ENCODE measurements around the gene TMPRSS13. TPM values are rescaled to one million over a fixed set of nuclear protein-coding genes. Genes with fewer than 3 reads are reported as not detected.
"Not testable (repeated sequence)": the region's sequence is repeated elsewhere in the genome, so short reads cannot be mapped to it uniquely, and the experiment has no call there.

TMPRSS13 gene
- polyA plus RNA-seq, 3 donors = 0.17 to 2.4 (median 0.37) TPM

DNA sequence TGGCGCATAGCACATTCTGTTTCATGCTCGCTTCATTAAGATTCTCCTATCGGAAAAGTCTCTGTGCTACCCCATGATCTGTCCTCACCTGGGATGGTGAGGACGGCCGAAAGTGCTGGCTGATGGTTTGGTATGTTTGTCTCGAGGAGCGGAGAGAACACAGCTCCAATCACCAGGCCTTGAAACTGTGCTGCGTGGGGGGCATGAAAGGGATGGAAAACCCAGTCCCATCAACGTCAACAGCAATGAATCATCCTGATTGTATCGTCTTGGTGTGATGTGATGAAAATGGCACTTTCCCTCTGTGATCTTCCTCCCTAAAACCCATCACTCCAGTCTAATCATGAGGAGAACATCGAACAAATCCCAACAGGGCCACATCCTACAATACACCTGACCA is 61.1 kb downstream of the TMPRSS13 start:
- WGBS (ENCODE audit: insufficient coverage) = 78% methylated on average over 5 of the region's 11 CpGs

DNA sequence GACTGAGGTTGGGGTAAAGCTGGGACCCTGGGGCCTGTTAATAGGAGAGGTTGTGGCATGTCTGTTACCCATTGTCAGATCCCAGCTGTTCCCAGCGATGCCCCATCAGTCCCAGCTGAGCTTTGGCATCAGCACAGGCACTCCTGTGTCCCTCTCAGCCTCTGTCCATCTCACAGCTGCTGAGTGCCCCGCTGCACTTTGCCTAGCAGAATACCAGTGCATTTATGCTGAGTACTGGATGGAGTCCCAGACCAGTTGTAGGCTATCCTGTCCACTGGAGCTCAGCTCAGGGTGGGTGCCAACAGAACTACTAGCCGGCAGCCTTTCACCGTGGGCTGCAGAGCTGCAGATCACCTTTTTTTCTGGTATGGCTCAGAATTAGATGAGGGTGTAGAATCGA is 62.7 kb downstream of the TMPRSS13 start:
- Histone ChIP-seq H3K4me1 (ENCODE audit: control insufficient read depth in 1 of 2, insufficient read depth in 2 of 2, low read length in 2 of 2) (peaks cover 14 to 26% of the 10 kb centered on the region in 2 donors), H3K36me3 (replicated peaks in 1 of 2; ENCODE audit: control insufficient read depth in 1 of 2, insufficient read depth in 2 of 2, low read length in 2 of 2) (no peaks in the 10 kb centered on the region), H3K27me3 (ENCODE audit: control insufficient read depth in 2 of 2, insufficient read depth in 2 of 2, low read length in 2 of 2) (no peaks in the 10 kb centered on the region), H3K9ac (ENCODE audit: insufficient read depth, low read length, poor library complexity, severe bottlenecking) (no peak overlapping the region), H3K4me3 (replicated peaks in 1 of 3; ENCODE audit: low read depth in 2 of 3, low read length in 3 of 3) (no peak overlapping the region), H3K27ac (ENCODE audit: low read depth in 1 of 2, low read length in 2 of 2) (no peak overlapping the region), H3K4me2 (replicated peaks; ENCODE audit: extremely low read depth, low read length, poor library complexity, severe bottlenecking) (no peak overlapping the region), H3K9me3 (replicated peaks in 1 of 2; ENCODE audit: control insufficient read depth in 1 of 2, insufficient read depth in 1 of 2, low read length in 2 of 2) (no peaks in the 10 kb centered on the region), H2AFZ (ENCODE audit: insufficient read depth, low read depth, low read length, poor library complexity, severe bottlenecking) (no peak overlapping the region), H3K79me2 (ENCODE audit: insufficient read depth, low read length) (no peaks in the 10 kb centered on the region), H4K20me1 (ENCODE audit: insufficient read depth, low read length) (no peaks in the 10 kb centered on the region)
- DNase-seq = no peak
- TF ChIP-seq, protein P1, sequence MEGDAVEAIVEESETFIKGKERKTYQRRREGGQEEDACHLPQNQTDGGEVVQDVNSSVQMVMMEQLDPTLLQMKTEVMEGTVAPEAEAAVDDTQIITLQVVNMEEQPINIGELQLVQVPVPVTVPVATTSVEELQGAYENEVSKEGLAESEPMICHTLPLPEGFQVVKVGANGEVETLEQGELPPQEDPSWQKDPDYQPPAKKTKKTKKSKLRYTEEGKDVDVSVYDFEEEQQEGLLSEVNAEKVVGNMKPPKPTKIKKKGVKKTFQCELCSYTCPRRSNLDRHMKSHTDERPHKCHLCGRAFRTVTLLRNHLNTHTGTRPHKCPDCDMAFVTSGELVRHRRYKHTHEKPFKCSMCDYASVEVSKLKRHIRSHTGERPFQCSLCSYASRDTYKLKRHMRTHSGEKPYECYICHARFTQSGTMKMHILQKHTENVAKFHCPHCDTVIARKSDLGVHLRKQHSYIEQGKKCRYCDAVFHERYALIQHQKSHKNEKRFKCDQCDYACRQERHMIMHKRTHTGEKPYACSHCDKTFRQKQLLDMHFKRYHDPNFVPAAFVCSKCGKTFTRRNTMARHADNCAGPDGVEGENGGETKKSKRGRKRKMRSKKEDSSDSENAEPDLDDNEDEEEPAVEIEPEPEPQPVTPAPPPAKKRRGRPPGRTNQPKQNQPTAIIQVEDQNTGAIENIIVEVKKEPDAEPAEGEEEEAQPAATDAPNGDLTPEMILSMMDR (IDR thresholded peaks at IDR 0.05) = no peak
- 90% methylated on average over 2 of the region's 5 CpGs for WGBS (ENCODE audit: insufficient coverage)
- H3K9me3 Mint-ChIP-seq = peaks cover 0 to 3% (median 0%) of the 10 kb centered on the region in 7 donors
- H3K27me3 Mint-ChIP-seq (ENCODE audit: low read depth in 3 of 3) = peaks cover 1 to 5% (median 2%) of the 10 kb centered on the region in 3 donors
- H3K4me3 Mint-ChIP-seq = no peak overlapping the region
- no peak overlapping the region for H3K27ac Mint-ChIP-seq
- H3K36me3 Mint-ChIP-seq = no peaks in the 10 kb centered on the region
- H3K4me1 Mint-ChIP-seq = peaks cover 32% of the 10 kb centered on the region
- intact Hi-C loops (cut with micrococcal nuclease) = no loop called here

More for the DNA sequence above, 61.1 kb downstream of the TMPRSS13 start:
- Mint-ChIP-seq H3K27me3 (ENCODE audit: low read depth in 3 of 3) (peaks cover 2 to 5% (median 4%) of the 10 kb centered on the region in 3 donors), H3K36me3 (no peaks in the 10 kb centered on the region), H3K4me3 (no peak overlapping the region), H3K4me1 (peaks cover 33% of the 10 kb centered on the region), H3K27ac (no peak overlapping the region), H3K9me3 (peaks cover 0 to 3% (median 0%) of the 10 kb centered on the region in 7 donors)
- TF ChIP-seq, protein P1 (IDR thresholded peaks at IDR 0.05) = no peak
- no peak for DNase-seq
- Histone ChIP-seq H2AFZ (ENCODE audit: insufficient read depth, low read depth, low read length, poor library complexity, severe bottlenecking) (no peak overlapping the region), H3K27me3 (ENCODE audit: control insufficient read depth in 2 of 2, insufficient read depth in 2 of 2, low read length in 2 of 2) (no peaks in the 10 kb centered on the region), H3K4me1 (ENCODE audit: control insufficient read depth in 1 of 2, insufficient read depth in 2 of 2, low read length in 2 of 2) (peaks cover 15 to 23% of the 10 kb centered on the region in 2 donors), H4K20me1 (ENCODE audit: insufficient read depth, low read length) (no peaks in the 10 kb centered on the region), H3K4me2 (replicated peaks; ENCODE audit: extremely low read depth, low read length, poor library complexity, severe bottlenecking) (no peak overlapping the region), H3K9ac (ENCODE audit: insufficient read depth, low read length, poor library complexity, severe bottlenecking) (no peak overlapping the region), H3K36me3 (replicated peaks in 1 of 2; ENCODE audit: control insufficient read depth in 1 of 2, insufficient read depth in 2 of 2, low read length in 2 of 2) (no peaks in the 10 kb centered on the region), H3K27ac (ENCODE audit: low read depth in 1 of 2, low read length in 2 of 2) (no peak overlapping the region), H3K9me3 (replicated peaks in 1 of 2; ENCODE audit: control insufficient read depth in 1 of 2, insufficient read depth in 1 of 2, low read length in 2 of 2) (no peaks in the 10 kb centered on the region), H3K79me2 (ENCODE audit: insufficient read depth, low read length) (no peaks in the 10 kb centered on the region), H3K4me3 (replicated peaks in 1 of 3; ENCODE audit: low read depth in 2 of 3, low read length in 3 of 3) (no peak overlapping the region)
- intact Hi-C loops (cut with micrococcal nuclease) = no loop called here

DNA sequence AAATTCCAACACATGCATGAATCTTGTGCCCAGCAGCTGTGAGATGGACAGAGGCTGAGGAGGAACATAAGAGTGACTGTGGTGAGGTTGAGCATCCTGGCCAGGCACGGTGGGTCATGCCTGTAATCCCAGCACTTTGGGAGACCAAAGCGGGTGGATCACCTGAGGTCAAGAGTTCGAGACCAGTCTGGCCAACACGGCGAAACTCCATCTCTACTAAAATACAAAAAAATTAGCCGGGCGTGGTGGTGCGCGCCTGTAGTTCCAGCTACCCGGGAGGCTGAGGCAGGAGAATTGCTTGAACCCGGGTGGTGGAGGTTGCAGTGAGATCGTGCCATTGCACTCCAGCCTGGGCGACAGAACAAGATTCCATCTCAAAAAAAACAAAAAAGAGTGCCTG is 63.7 kb downstream of the TMPRSS13 start:
- H3K9ac ChIP-seq (ENCODE audit: insufficient read depth, low read length, poor library complexity, severe bottlenecking); H4K20me1 ChIP-seq (ENCODE audit: insufficient read depth, low read length); H2AFZ ChIP-seq (ENCODE audit: insufficient read depth, low read depth, low read length, poor library complexity, severe bottlenecking); H3K79me2 ChIP-seq (ENCODE audit: insufficient read depth, low read length); H3K27me3 ChIP-seq (ENCODE audit: control insufficient read depth in 2 of 2, insufficient read depth in 2 of 2, low read length in 2 of 2); H3K36me3 Mint-ChIP-seq; intact Hi-C loops (cut with micrococcal nuclease); H3K27ac Mint-ChIP-seq; DNase-seq; H3K4me2 ChIP-seq (replicated peaks; ENCODE audit: extremely low read depth, low read length, poor library complexity, severe bottlenecking); H3K9me3 Mint-ChIP-seq; H3K27ac ChIP-seq (ENCODE audit: low read depth in 1 of 2, low read length in 2 of 2); H3K27me3 Mint-ChIP-seq (ENCODE audit: low read depth in 3 of 3); H3K36me3 ChIP-seq (replicated peaks in 1 of 2; ENCODE audit: control insufficient read depth in 1 of 2, insufficient read depth in 2 of 2, low read length in 2 of 2); H3K4me3 Mint-ChIP-seq; H3K9me3 ChIP-seq (replicated peaks in 1 of 2; ENCODE audit: control insufficient read depth in 1 of 2, insufficient read depth in 1 of 2, low read length in 2 of 2); H3K4me3 ChIP-seq (replicated peaks in 1 of 3; ENCODE audit: low read depth in 2 of 3, low read length in 3 of 3): not testable (repeated sequence)
- 95% methylated on average over 10 of the region's 13 CpGs for WGBS (ENCODE audit: insufficient coverage)
- H3K4me1 ChIP-seq (ENCODE audit: control insufficient read depth in 1 of 2, insufficient read depth in 2 of 2, low read length in 2 of 2) = peaks cover 14 to 26% of the 10 kb centered on the region in 2 donors
- peaks cover 31% of the 10 kb centered on the region for H3K4me1 Mint-ChIP-seq
